ENCODE measurements around the gene PRM3. TPM values are rescaled to one million over a fixed set of nuclear protein-coding genes. Genes with fewer than 3 reads are reported as not detected.
A peak's percentile ranks its signal among the peaks of the same experiment; 100 is the strongest.

Gene PRM3
- total RNA-seq, 1 experiment from 2014 or later = not detected

DNA sequence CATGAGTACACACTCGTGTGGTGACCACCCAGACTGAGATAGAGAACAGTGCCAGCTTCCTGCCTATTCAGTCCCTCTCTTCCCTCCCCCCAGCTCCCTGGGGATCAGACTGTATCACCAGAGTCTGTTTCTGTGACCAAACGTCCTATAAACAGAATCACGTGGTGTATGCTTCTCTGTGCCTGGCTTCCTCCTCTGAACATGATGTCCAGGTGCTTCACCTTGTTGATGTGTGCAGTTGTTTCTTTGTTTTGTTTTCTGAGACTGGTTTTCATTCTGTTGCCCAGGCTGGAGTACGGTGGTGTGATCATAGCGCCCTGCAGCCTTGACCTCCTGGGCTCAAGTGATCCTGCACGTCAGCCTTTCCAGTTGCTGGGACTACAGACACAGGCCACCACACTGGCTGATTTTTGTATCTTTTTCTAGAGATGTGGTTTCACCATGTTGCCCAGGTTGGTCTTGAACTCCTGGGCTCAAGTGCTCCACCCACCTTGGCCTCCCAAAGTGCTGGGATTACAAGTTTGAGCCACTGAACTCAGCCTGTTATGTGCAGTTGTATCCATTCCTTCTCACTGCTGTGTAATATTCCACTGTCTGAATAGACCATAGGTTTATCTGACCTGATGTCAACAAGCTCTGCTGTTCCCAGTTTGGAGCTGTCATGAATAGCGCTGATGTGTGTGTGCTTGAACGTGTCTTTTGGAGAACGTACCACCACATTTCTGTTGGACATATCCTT is 36.6 kb upstream of the PRM3 start:
- Mint-ChIP-seq H3K4me3 (no peak overlapping the region), H3K36me3 (ENCODE audit: insufficient read depth in 1 of 3, low read depth in 3 of 3) (peaks cover 0 to 1% (median 0%) of the 10 kb centered on the region in 3 experiments; a peak in 1 of 7 replicates), H3K9me3 (no peaks in the 10 kb centered on the region; a peak in 1 of 5 replicates), H3K27ac (peak overlapping the region in 1 of 3 experiments; percentile 35; a peak in 1 of 7 replicates), H3K27me3 (ENCODE audit: low read depth) (no peaks in the 10 kb centered on the region; the same call in 1 of the 2 replicates), H3K4me1 (peaks cover 37 to 39% of the 10 kb centered on the region in 2 experiments)
- Histone ChIP-seq H4K5ac (ENCODE audit: insufficient read length, low read depth, low read length) (no peak overlapping the region), H2BK5ac (ENCODE audit: insufficient read length, low read length) (no peak overlapping the region), H3K27ac (ENCODE audit: insufficient read length, low read depth, low read length) (no peak overlapping the region), H3K79me2 (ENCODE audit: insufficient read depth, low read length) (no peaks in the 10 kb centered on the region), H2BK15ac (ENCODE audit: low read depth, low read length) (no peak overlapping the region), H3K14ac (ENCODE audit: insufficient read depth, low read length) (no peak overlapping the region), H3K4ac (ENCODE audit: low read depth, low read length) (no peak overlapping the region), H3K4me1 (ENCODE audit: insufficient read depth, low read length) (peaks cover 2% of the 10 kb centered on the region; the same call in 1 of the 2 replicates), H3K27me3 (ENCODE audit: insufficient read depth, low read length) (no peaks in the 10 kb centered on the region), H4K20me1 (ENCODE audit: control insufficient read depth, insufficient read depth, insufficient read length) (no peaks in the 10 kb centered on the region), H3K4me2 (ENCODE audit: insufficient read depth, insufficient read length, low read length) (no peak overlapping the region), H3K9me3 (ENCODE audit: control insufficient read depth, low read depth, low read length) (no peaks in the 10 kb centered on the region), H3T11ph (ENCODE audit: low read length) (no peak overlapping the region), H3K79me1 (ENCODE audit: insufficient read depth, low read depth, low read length, poor library complexity, severe bottlenecking) (no peaks in the 10 kb centered on the region), H3K9ac (ENCODE audit: extremely low read depth, insufficient read length, low read length) (no peak overlapping the region), H3K56ac (ENCODE audit: insufficient read length, low read depth, low read length) (no peak overlapping the region), H2BK20ac (ENCODE audit: low read depth, low read length, poor library complexity, severe bottlenecking) (no peak overlapping the region), H2AFZ (ENCODE audit: low read length) (no peak overlapping the region), H3K18ac (ENCODE audit: insufficient read length, low read depth, low read length) (peak overlapping the region; percentile 18), H2BK120ac (ENCODE audit: low read depth, low read length, poor library complexity, severe bottlenecking) (no peak overlapping the region), H4K91ac (ENCODE audit: insufficient read length, low read depth, low read length) (no peak overlapping the region), H2AK5ac (ENCODE audit: insufficient read length, low read length) (no peak overlapping the region), H2BK12ac (ENCODE audit: insufficient read length, low read depth, low read length) (peak overlapping the region; percentile 0), H3K23me2 (ENCODE audit: insufficient read length, low read depth, low read length, poor library complexity, severe bottlenecking) (no peaks in the 10 kb centered on the region), H4K8ac (replicated peaks; ENCODE audit: insufficient read length, low read depth, low read length) (no peak overlapping the region), H3K23ac (ENCODE audit: insufficient read length, low read depth, low read length) (no peak overlapping the region)
- WGBS (ENCODE audit: extremely low coverage, insufficient read length, low lambda C conversion rate) = no CpG with 5 or more reads among the region's 9 CpGs
- DNase-seq = no peak
- TF ChIP-seq, protein P1, sequence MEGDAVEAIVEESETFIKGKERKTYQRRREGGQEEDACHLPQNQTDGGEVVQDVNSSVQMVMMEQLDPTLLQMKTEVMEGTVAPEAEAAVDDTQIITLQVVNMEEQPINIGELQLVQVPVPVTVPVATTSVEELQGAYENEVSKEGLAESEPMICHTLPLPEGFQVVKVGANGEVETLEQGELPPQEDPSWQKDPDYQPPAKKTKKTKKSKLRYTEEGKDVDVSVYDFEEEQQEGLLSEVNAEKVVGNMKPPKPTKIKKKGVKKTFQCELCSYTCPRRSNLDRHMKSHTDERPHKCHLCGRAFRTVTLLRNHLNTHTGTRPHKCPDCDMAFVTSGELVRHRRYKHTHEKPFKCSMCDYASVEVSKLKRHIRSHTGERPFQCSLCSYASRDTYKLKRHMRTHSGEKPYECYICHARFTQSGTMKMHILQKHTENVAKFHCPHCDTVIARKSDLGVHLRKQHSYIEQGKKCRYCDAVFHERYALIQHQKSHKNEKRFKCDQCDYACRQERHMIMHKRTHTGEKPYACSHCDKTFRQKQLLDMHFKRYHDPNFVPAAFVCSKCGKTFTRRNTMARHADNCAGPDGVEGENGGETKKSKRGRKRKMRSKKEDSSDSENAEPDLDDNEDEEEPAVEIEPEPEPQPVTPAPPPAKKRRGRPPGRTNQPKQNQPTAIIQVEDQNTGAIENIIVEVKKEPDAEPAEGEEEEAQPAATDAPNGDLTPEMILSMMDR (conservative IDR thresholded peaks at IDR 0.05) = no peak

Data from H9 (cell line).